ENCODE data around the gene IFNL1.
"Not testable (repeated sequence)": the region's sequence is repeated elsewhere in the genome, so short reads cannot be mapped to it uniquely, and the experiment has no call there.

Gene IFNL1

GRCh38 chr19:39334444-39334976, 38.3 kb downstream of the IFNL1 start:
- no peak for TF ChIP-seq CTCF (conservative IDR thresholded peaks at IDR 0.05; ENCODE audit: low read length)
- H3K4me3 ChIP-seq (ENCODE audit: low read length): no peak overlapping the region
- DNase-seq (ENCODE audit: low read depth): no peak

GRCh38 chr19:39335168-39335548, 39.0 kb downstream of the IFNL1 start:
- no peak for DNase-seq (ENCODE audit: low read depth)
- no peak for TF ChIP-seq CTCF (conservative IDR thresholded peaks at IDR 0.05; ENCODE audit: low read length)
- no peak overlapping the region for H3K4me3 ChIP-seq (ENCODE audit: low read length)

- DNase-seq (ENCODE audit: low read depth): no peak
- no peak for TF ChIP-seq CTCF (conservative IDR thresholded peaks at IDR 0.05; ENCODE audit: low read length)
These were observed 40.3 kb downstream of the IFNL1 start for GRCh38 chr19:39336483-39336882.

GRCh38 chr19:39339674-39340073, 43.5 kb downstream of the IFNL1 start:
- H3K4me3 ChIP-seq (ENCODE audit: low read length): no peak overlapping the region
- TF ChIP-seq CTCF (conservative IDR thresholded peaks at IDR 0.05; ENCODE audit: low read length): no peak
- no peak for DNase-seq (ENCODE audit: low read depth)

More at GRCh38 chr19:39336483-39336882, 40.3 kb downstream of the IFNL1 start:
- H3K4me3 ChIP-seq (ENCODE audit: low read length): no peak overlapping the region

- not testable (repeated sequence) for DNase-seq (ENCODE audit: low read depth); H3K4me3 ChIP-seq (ENCODE audit: low read length)
These were observed 43.9 kb downstream of the IFNL1 start for GRCh38 chr19:39340156-39340555.

- DNase-seq (ENCODE audit: low read depth): peak; percentile 30
- TF ChIP-seq CTCF (conservative IDR thresholded peaks at IDR 0.05; ENCODE audit: low read length): peak; percentile 31
- peak overlapping the region; percentile 99 for H3K4me3 ChIP-seq (ENCODE audit: low read length)
These were observed 45.0 kb downstream of the IFNL1 start for GRCh38 chr19:39341129-39341718.

GRCh38 chr19:39341719-39342604, 45.8 kb downstream of the IFNL1 start, which contains the start of gene SAMD4B:
SAMD4B (plus strand) TSS chr19:39342421; CDS start chr19:39356894, 14,473 bp downstream.
- peak within 1 kb of the TSS; percentile 99 for H3K4me3 ChIP-seq (ENCODE audit: low read length)
- peak; percentile 98 for DNase-seq (ENCODE audit: low read depth)
- peak; percentile 59 for TF ChIP-seq CTCF (conservative IDR thresholded peaks at IDR 0.05; ENCODE audit: low read length)
